Glutamatergic neuron (in vitro differentiated cells): ENCODE results near the gene CACNA1D. TPM values are rescaled to one million over a fixed set of nuclear protein-coding genes. Genes with fewer than 3 reads are reported as not detected.

Experiments used
- DNase-seq: peaks from one replicate; pipeline ENCODE4 v3.0.0; 2022
- H3K27ac Mint-ChIP-seq: one replicate; pipeline ENCODE4 v1.8.0; 2020; ENCODE audit warnings: mild to moderate bottlenecking, mixed read lengths, inconsistent platforms; ENCODE audit not compliant: unreplicated experiment
- H3K27me3 Mint-ChIP-seq: one replicate; pipeline ENCODE4 v1.8.0; 2020; ENCODE audit warnings: mild to moderate bottlenecking, moderate library complexity, mixed read lengths, inconsistent platforms; ENCODE audit not compliant: unreplicated experiment
- H3K36me3 Mint-ChIP-seq: one replicate; pipeline ENCODE4 v1.8.0; 2020; ENCODE audit warnings: mild to moderate bottlenecking, mixed read lengths, inconsistent platforms; ENCODE audit not compliant: unreplicated experiment
- H3K4me1 Mint-ChIP-seq: one replicate; pipeline ENCODE4 v1.8.0; 2020; ENCODE audit warnings: mild to moderate bottlenecking, low read depth, mixed read lengths, inconsistent platforms; ENCODE audit not compliant: unreplicated experiment
- H3K4me3 Mint-ChIP-seq: one replicate; pipeline ENCODE4 v1.8.0; 2020; ENCODE audit warnings: mild to moderate bottlenecking, mixed read lengths, inconsistent platforms; ENCODE audit not compliant: unreplicated experiment
- H3K9me3 Mint-ChIP-seq: one replicate; pipeline ENCODE4 v1.8.0; 2020; ENCODE audit warnings: mild to moderate bottlenecking, moderate library complexity, mixed read lengths, inconsistent platforms; ENCODE audit not compliant: unreplicated experiment
- total RNA-seq: library from RNA; stranded (reverse); fragmentation: NEBNext Ultra II Directional; extraction: Animal tissue kit (Norgen Biotek cat#: 25700); gene quantifications from one replicate; pipeline ENCODE4 v1.2.1, GENCODE V29; 2021; ENCODE audit not compliant: unreplicated experiment
- TF ChIP-seq, protein P1 (sequence below): fragments of 200-600 bp; sonication (generic); IDR thresholded peaks from one replicate; pipeline ENCODE4 v1.5.0; 2021; ENCODE audit not compliant: partially characterized antibody, unreplicated experiment

CACNA1D gene
- total RNA-seq, 1 donor from 2014 or later = 5.0 TPM

DNA sequence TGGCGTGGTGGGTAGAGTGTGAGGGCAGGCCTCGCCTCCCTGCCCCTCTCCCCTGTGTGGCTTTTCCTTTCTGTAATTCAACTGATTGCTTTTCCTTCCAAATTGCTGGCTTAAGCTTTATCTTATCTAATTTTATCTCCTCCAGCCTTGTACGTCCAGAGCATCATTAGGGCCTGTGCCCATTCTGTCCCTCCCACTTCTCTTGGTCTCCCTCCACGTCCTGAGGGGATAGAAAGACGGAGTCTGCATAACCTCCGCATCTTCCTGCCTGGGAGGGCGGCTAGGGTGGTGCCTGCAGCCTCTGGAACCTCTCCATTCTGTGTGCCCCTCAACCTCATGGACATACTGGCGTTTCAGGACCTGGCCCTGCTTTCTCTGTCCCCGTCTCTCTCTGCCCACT lies 39.8 kb downstream of the CACNA1D start:
- no peak for DNase-seq
- no peaks in the 10 kb centered on the region for H3K27me3 Mint-ChIP-seq
- H3K9me3 Mint-ChIP-seq = no peaks in the 10 kb centered on the region
- TF ChIP-seq, protein P1, sequence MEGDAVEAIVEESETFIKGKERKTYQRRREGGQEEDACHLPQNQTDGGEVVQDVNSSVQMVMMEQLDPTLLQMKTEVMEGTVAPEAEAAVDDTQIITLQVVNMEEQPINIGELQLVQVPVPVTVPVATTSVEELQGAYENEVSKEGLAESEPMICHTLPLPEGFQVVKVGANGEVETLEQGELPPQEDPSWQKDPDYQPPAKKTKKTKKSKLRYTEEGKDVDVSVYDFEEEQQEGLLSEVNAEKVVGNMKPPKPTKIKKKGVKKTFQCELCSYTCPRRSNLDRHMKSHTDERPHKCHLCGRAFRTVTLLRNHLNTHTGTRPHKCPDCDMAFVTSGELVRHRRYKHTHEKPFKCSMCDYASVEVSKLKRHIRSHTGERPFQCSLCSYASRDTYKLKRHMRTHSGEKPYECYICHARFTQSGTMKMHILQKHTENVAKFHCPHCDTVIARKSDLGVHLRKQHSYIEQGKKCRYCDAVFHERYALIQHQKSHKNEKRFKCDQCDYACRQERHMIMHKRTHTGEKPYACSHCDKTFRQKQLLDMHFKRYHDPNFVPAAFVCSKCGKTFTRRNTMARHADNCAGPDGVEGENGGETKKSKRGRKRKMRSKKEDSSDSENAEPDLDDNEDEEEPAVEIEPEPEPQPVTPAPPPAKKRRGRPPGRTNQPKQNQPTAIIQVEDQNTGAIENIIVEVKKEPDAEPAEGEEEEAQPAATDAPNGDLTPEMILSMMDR = no peak
- H3K4me1 Mint-ChIP-seq = peaks cover 27% of the 10 kb centered on the region
- peak overlapping the region; percentile 18 for H3K4me3 Mint-ChIP-seq
- no peaks in the 10 kb centered on the region for H3K36me3 Mint-ChIP-seq
- H3K27ac Mint-ChIP-seq = peak overlapping the region; percentile 74

DNA sequence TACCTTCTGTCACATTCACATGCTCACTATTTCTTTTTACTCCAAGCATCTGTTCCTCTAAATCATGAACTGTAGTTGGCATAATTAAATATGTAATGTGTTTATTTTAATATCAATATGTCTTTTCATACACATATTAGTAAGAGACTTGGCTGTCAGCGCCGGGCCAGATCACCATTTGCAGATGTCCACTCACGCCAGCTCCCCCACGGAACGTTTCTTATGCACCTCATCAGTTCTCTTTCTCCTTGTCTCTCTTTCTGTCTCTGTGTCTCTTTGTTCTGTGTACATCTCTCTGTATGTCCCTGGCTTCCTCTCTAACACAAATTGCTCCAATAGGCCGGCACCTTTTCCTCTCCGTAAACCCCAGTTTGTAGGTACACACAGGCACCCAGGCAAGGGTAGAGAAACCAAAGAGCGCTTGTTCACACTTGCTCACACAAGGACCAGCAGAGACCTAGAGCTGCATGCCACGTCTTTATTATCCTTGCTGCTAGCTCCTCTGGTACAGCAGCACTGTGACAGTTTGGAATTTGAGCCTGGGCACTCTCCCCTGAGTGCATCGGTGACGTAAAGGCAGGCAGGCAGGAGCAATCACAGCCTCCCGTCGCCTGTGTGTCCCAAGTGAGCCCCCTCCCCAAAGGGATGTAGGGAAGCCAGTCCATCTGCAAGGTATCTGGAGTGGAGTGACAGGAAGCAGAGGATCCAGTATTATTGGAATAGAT lies 40.4 kb downstream of the CACNA1D start:
- TF ChIP-seq, protein P1 = no peak
- Mint-ChIP-seq H3K27me3 (no peaks in the 10 kb centered on the region), H3K4me3 (peak overlapping the region; percentile 18), H3K9me3 (no peaks in the 10 kb centered on the region), H3K36me3 (no peaks in the 10 kb centered on the region), H3K27ac (peak overlapping the region; percentile 74), H3K4me1 (peaks cover 27% of the 10 kb centered on the region)
- DNase-seq = peak; percentile 69

DNA sequence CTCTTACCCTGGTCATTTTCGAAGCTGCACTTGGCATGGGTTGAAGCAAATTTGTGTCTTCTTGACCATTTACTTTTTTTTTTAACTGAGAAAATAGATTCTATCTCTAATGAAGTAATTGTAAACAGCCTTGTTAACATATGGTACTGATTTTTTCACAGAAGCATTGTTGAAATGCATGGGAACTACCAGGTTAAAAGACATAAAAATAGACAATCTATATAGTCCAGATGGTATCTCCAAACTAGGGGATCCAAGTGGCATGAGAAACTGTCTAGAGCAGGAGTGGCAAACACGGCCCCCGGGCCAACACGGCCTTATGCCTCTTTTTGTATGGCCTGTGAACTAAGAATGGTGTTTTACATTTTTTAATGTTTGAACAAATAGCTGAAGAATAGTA lies 41.9 kb downstream of the CACNA1D start:
- no peak overlapping the region for H3K4me3 Mint-ChIP-seq
- H3K36me3 Mint-ChIP-seq = no peaks in the 10 kb centered on the region
- no peak overlapping the region for H3K27ac Mint-ChIP-seq
- DNase-seq = no peak
- H3K27me3 Mint-ChIP-seq = no peaks in the 10 kb centered on the region
- H3K4me1 Mint-ChIP-seq = peaks cover 27% of the 10 kb centered on the region
- TF ChIP-seq, protein P1 = no peak
- H3K9me3 Mint-ChIP-seq = no peaks in the 10 kb centered on the region

DNA sequence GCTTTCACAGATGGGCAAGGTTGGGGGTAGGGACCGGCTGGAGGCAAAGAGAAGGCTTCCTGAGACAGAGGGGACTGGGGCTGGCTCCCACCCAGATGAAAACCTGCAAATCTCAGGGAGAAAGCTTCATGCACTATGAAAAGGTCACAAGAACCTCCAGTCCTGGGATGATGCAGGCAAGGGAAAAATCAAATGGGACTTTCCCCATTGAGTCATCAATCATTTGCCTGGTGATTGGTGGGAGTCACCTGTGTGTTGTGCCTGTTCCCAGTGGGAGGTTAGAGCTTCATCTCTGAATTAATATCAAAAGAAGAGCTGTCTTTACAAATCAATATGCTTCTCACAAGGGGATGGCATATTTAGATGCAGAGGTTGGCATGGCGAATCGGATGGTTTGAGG lies 49.9 kb downstream of the CACNA1D start:
- Mint-ChIP-seq H3K27me3 (no peaks in the 10 kb centered on the region), H3K36me3 (no peaks in the 10 kb centered on the region), H3K9me3 (peaks cover 2% of the 10 kb centered on the region), H3K27ac (no peak overlapping the region), H3K4me3 (no peak overlapping the region), H3K4me1 (peaks cover 11% of the 10 kb centered on the region)
- DNase-seq = no peak
- TF ChIP-seq, protein P1 = no peak

DNA sequence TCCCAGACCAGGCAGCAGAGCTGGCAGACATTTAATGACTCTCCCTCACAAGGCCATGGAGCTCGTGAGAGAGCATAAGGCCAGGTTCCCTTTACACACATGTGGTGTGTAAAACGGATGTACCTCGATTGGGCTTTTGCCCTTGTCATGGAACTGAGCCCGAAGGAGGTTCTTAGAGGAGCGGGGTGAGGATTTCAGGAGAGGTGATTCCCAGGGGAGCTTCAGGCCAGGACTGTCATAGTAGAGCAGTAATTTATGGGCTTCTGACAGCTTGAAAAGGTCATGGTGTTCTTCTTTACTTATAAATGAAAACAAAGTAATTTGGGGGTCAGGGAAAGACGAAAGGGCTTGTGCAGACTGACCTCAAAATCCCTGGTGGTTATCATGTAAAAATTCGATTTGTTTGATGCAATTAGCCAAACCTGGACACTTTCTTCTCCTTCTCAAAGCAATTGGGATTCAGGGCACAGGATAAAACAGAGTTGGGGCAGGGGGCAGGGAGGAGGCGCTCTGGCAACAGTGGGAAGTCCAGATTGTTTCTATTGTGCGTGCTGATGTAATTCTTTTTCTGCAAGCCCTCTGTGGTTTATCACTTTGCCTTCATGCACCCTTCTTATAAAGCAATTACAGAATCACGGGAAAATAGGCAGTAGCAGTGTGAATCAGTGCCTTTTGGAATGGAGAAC lies 51.0 kb downstream of the CACNA1D start:
- Mint-ChIP-seq H3K27ac (no peak overlapping the region), H3K9me3 (peaks cover 2% of the 10 kb centered on the region), H3K27me3 (no peaks in the 10 kb centered on the region), H3K4me1 (peaks cover 11% of the 10 kb centered on the region), H3K4me3 (no peak overlapping the region), H3K36me3 (no peaks in the 10 kb centered on the region)
- no peak for DNase-seq
- TF ChIP-seq, protein P1 = no peak
